Suppressor macrophage treated with lipopolysaccharide for 4 hours (primary cell): Measurements from ENCODE around the gene ACTR10.

ENCODE experiments used
- DNase-seq: peaks from one replicate; pipeline ENCODE4 v3.0.0-alpha.2; 2020

The ACTR10 gene

GRCh38 chr14:58282925-58283593 is 83.1 kb downstream of the ACTR10 start:
- DNase-seq = peak; percentile 28

DNA sequence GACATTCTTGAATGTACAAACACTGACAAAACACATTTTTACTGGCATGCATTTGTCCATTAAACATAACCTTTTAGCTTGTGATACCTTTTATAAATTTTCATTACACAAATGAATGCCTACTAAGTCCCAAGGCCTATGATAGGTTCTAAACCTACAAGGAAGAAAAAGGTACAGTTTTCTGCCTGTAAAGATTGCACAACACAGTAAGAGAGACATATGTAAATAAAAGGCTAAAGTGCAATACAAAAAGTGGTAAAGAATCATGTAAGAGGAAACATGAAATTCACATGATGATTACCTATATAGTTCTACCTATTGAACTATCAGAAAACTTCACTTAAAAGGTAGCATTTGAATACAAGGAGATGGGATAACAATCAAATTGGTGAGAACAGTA is 83.8 kb downstream of the ACTR10 start:
- DNase-seq = no peak

DNA sequence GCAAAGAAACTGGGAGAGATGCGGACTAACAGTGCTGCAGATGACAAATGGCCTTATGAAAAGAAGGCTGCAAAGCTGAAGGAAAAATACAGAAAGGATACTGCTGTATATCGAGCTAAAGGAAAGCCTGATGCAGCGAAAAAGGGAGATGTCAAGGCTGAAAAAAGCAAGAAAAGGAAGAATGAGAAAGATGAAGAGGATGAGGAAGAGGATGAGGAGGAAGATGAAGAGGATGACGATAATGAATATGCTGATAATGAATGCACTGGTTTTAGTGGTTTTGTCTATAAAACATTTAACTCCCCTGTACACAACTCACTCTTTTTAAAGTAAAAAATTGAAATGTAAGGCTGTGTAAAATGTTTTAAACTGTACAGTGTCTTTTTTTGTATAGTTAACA is 85.2 kb downstream of the ACTR10 start:
- no peak for DNase-seq
